ENCODE results near the gene PCDHGA1. TPM values are rescaled to one million over a fixed set of nuclear protein-coding genes. Genes with fewer than 3 reads are reported as not detected.

PCDHGA1 gene
- total RNA-seq, 1 donor from 2014 or later: 1.5 TPM

GRCh38 chr5:141528291-141528984, 198.1 kb downstream of the PCDHGA1 start:
- H3K27ac Mint-ChIP-seq: no peak overlapping the region

DNA sequence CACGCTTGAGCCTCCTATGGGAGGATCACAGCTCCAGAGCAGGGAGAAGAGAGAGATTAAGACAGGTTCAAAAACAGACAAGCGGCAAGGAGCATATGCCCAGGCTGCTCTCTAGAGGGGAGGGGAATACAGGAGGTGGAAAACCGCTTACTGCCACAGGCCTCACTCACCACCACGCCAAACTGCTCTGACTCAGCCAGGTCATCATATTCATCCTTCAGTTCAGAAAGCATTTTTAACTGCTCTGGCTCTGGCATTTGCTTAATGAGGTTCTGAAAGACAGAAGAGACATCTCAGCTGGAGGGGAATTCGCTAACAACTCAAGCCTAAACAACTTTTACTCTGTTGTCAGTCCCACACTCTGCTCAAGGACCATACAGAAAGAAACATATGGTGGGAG, 198.7 kb downstream of the PCDHGA1 start:
- Histone ChIP-seq H4K20me1 (ENCODE audit: low read depth) (no peaks in the 10 kb centered on the region), H3K9me3 (ENCODE audit: low read depth) (no peaks in the 10 kb centered on the region), H3K4me3 (no peak overlapping the region), H3K4me1 (peaks cover 5% of the 10 kb centered on the region), H3K36me3 (no peaks in the 10 kb centered on the region), H3K9ac (no peak overlapping the region), H2AFZ (replicated peaks) (no peak overlapping the region), H3K79me2 (ENCODE audit: low read depth) (no peaks in the 10 kb centered on the region), H3K27me3 (no peaks in the 10 kb centered on the region), H3F3A (ENCODE audit: low read depth) (peaks cover 12% of the 10 kb centered on the region), H3K4me2 (no peak overlapping the region), H3K27ac (no peak overlapping the region)
- Mint-ChIP-seq H3K4me3 (no peak overlapping the region), H3K27ac (no peak overlapping the region), H3K27me3 (ENCODE audit: insufficient read depth, low read depth) (no peaks in the 10 kb centered on the region), H3K36me3 (peaks cover 25% of the 10 kb centered on the region), H3K9me3 (peaks cover 4% of the 10 kb centered on the region), H3K4me1 (peaks cover 17% of the 10 kb centered on the region)
- no peak for TF ChIP-seq EZH2 (IDR thresholded peaks at IDR 0.05)
- TF ChIP-seq, protein P1, sequence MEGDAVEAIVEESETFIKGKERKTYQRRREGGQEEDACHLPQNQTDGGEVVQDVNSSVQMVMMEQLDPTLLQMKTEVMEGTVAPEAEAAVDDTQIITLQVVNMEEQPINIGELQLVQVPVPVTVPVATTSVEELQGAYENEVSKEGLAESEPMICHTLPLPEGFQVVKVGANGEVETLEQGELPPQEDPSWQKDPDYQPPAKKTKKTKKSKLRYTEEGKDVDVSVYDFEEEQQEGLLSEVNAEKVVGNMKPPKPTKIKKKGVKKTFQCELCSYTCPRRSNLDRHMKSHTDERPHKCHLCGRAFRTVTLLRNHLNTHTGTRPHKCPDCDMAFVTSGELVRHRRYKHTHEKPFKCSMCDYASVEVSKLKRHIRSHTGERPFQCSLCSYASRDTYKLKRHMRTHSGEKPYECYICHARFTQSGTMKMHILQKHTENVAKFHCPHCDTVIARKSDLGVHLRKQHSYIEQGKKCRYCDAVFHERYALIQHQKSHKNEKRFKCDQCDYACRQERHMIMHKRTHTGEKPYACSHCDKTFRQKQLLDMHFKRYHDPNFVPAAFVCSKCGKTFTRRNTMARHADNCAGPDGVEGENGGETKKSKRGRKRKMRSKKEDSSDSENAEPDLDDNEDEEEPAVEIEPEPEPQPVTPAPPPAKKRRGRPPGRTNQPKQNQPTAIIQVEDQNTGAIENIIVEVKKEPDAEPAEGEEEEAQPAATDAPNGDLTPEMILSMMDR (IDR thresholded peaks at IDR 0.05): no peak
- no peak for TF ChIP-seq EZH2phosphoT487 (IDR thresholded peaks at IDR 0.05)
- DNase-seq (ENCODE audit: low spot score): no peak

More at GRCh38 chr5:141528291-141528984, 198.1 kb downstream of the PCDHGA1 start:
- no peaks in the 10 kb centered on the region for H3K79me2 ChIP-seq (ENCODE audit: low read depth)
- Mint-ChIP-seq H3K4me3 (no peak overlapping the region), H3K9me3 (peaks cover 4% of the 10 kb centered on the region), H3K27me3 (ENCODE audit: insufficient read depth, low read depth) (no peaks in the 10 kb centered on the region), H3K36me3 (peaks cover 25% of the 10 kb centered on the region), H3K4me1 (peaks cover 18% of the 10 kb centered on the region)
- no peak overlapping the region for H3K27ac ChIP-seq
- no peak for DNase-seq (ENCODE audit: low spot score)
- no peak overlapping the region for H3K4me3 ChIP-seq
- H3F3A ChIP-seq (ENCODE audit: low read depth): peaks cover 12% of the 10 kb centered on the region
- no peak overlapping the region for H2AFZ ChIP-seq (replicated peaks)
- H3K9me3 ChIP-seq (ENCODE audit: low read depth): no peaks in the 10 kb centered on the region
- no peaks in the 10 kb centered on the region for H4K20me1 ChIP-seq (ENCODE audit: low read depth)
- H3K4me2 ChIP-seq: no peak overlapping the region
- peaks cover 9% of the 10 kb centered on the region for H3K4me1 ChIP-seq
- TF ChIP-seq EZH2 (IDR thresholded peaks at IDR 0.05) (no peak), EZH2phosphoT487 (IDR thresholded peaks at IDR 0.05) (no peak)
- TF ChIP-seq, protein P1 (IDR thresholded peaks at IDR 0.05): no peak
- H3K27me3 ChIP-seq: no peaks in the 10 kb centered on the region
- no peaks in the 10 kb centered on the region for H3K36me3 ChIP-seq
- H3K9ac ChIP-seq: no peak overlapping the region

GRCh38 chr5:141529873-141530272, 199.6 kb downstream of the PCDHGA1 start:
- Mint-ChIP-seq H3K4me1 (peaks cover 12% of the 10 kb centered on the region), H3K27me3 (ENCODE audit: insufficient read depth, low read depth) (no peaks in the 10 kb centered on the region), H3K4me3 (no peak overlapping the region), H3K27ac (no peak overlapping the region), H3K36me3 (peaks cover 24% of the 10 kb centered on the region), H3K9me3 (no peaks in the 10 kb centered on the region)
- no peaks in the 10 kb centered on the region for H3K4me1 ChIP-seq
- H3K27ac ChIP-seq: no peak overlapping the region
- H3K4me3 ChIP-seq: no peak overlapping the region
- DNase-seq (ENCODE audit: low spot score): no peak
- no peak overlapping the region for H3K4me2 ChIP-seq
- H4K20me1 ChIP-seq (ENCODE audit: low read depth): no peaks in the 10 kb centered on the region
- no peak overlapping the region for H2AFZ ChIP-seq (replicated peaks)
- no peaks in the 10 kb centered on the region for H3K27me3 ChIP-seq
- no peaks in the 10 kb centered on the region for H3K9me3 ChIP-seq (ENCODE audit: low read depth)
- H3K9ac ChIP-seq: no peak overlapping the region
- H3K36me3 ChIP-seq: no peaks in the 10 kb centered on the region
- TF ChIP-seq EZH2 (IDR thresholded peaks at IDR 0.05) (no peak), EZH2phosphoT487 (IDR thresholded peaks at IDR 0.05) (no peak)
- TF ChIP-seq, protein P1 (IDR thresholded peaks at IDR 0.05): no peak
- H3F3A ChIP-seq (ENCODE audit: low read depth): peaks cover 7% of the 10 kb centered on the region
- H3K79me2 ChIP-seq (ENCODE audit: low read depth): no peaks in the 10 kb centered on the region
